ENCODE measurements around the gene IQSEC1. TPM values are rescaled to one million over a fixed set of nuclear protein-coding genes. Genes with fewer than 3 reads are reported as not detected.

IQSEC1 gene
- total RNA-seq, 1 donor from 2014 or later: 29.5 TPM

DNA sequence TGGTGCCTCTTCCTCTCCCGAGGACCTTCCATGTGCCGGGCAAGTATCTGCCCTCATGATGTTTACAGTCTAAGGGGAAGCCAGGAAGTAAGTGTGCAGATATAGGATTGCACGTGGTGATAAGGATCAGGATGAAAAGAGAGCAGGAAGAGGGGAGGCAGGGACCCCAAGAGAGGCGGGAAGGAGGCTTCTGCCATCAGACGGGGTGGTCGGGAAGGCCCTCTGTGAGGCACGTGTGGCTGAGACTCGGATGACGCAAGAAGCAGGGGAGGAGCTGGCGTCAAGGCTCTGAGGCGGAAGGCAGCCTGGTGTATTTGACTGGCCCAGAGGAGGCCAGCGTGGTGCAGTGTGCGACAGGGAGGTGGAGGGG, 762 bp upstream of the IQSEC1 start:
- H3K36me3 ChIP-seq (ENCODE audit: insufficient read depth, low read length): no peaks in the 10 kb centered on the region
- peaks cover 4% of the 10 kb centered on the region for H3K9me3 Mint-ChIP-seq (ENCODE audit: unreplicated experiment)
- H3K9ac ChIP-seq (ENCODE audit: low read length): no peak overlapping the region
- TF ChIP-seq, protein P1, sequence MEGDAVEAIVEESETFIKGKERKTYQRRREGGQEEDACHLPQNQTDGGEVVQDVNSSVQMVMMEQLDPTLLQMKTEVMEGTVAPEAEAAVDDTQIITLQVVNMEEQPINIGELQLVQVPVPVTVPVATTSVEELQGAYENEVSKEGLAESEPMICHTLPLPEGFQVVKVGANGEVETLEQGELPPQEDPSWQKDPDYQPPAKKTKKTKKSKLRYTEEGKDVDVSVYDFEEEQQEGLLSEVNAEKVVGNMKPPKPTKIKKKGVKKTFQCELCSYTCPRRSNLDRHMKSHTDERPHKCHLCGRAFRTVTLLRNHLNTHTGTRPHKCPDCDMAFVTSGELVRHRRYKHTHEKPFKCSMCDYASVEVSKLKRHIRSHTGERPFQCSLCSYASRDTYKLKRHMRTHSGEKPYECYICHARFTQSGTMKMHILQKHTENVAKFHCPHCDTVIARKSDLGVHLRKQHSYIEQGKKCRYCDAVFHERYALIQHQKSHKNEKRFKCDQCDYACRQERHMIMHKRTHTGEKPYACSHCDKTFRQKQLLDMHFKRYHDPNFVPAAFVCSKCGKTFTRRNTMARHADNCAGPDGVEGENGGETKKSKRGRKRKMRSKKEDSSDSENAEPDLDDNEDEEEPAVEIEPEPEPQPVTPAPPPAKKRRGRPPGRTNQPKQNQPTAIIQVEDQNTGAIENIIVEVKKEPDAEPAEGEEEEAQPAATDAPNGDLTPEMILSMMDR (IDR thresholded peaks at IDR 0.05; ENCODE audit: insufficient read depth, low read depth, low read length): no peak
- no peak for TF ChIP-seq EZH2 (IDR thresholded peaks at IDR 0.05; ENCODE audit: insufficient read depth, low read length)
- H3K4me2 ChIP-seq (ENCODE audit: low read length): peak overlapping the region; percentile 52
- H3K4me1 ChIP-seq (ENCODE audit: insufficient read depth, low read length): peaks cover 6% of the 10 kb centered on the region
- peaks cover 7% of the 10 kb centered on the region for H3K9me3 ChIP-seq (ENCODE audit: insufficient read depth, low read depth, low read length)
- H3K27ac ChIP-seq (ENCODE audit: low read depth, low read length): no peak overlapping the region
- no peak overlapping the region for H3K4me3 ChIP-seq (ENCODE audit: insufficient read depth, low read depth, low read length)
- H3K27me3 Mint-ChIP-seq (ENCODE audit: low read depth, unreplicated experiment): peaks cover 54% of the 10 kb centered on the region
- FAIRE-seq (no peak), DNase-seq (ENCODE audit: low read depth) (no peak)
- H3K36me3 Mint-ChIP-seq (ENCODE audit: low read depth, unreplicated experiment): peaks cover 3% of the 10 kb centered on the region
- peaks cover 14% of the 10 kb centered on the region for H3K4me1 Mint-ChIP-seq (ENCODE audit: low read depth, unreplicated experiment)
- H3K4me3 Mint-ChIP-seq (ENCODE audit: unreplicated experiment): no peak overlapping the region
- H2AFZ ChIP-seq (ENCODE audit: low read depth, low read length): no peak overlapping the region
- H3K79me2 ChIP-seq (ENCODE audit: insufficient read depth, low read length): no peaks in the 10 kb centered on the region
- H3K27ac Mint-ChIP-seq (ENCODE audit: unreplicated experiment): no peak overlapping the region
- H4K20me1 ChIP-seq (ENCODE audit: insufficient read depth, low read length): no peaks in the 10 kb centered on the region
- H3K27me3 ChIP-seq (ENCODE audit: insufficient read depth, low read length): peaks cover 48% of the 10 kb centered on the region

DNA sequence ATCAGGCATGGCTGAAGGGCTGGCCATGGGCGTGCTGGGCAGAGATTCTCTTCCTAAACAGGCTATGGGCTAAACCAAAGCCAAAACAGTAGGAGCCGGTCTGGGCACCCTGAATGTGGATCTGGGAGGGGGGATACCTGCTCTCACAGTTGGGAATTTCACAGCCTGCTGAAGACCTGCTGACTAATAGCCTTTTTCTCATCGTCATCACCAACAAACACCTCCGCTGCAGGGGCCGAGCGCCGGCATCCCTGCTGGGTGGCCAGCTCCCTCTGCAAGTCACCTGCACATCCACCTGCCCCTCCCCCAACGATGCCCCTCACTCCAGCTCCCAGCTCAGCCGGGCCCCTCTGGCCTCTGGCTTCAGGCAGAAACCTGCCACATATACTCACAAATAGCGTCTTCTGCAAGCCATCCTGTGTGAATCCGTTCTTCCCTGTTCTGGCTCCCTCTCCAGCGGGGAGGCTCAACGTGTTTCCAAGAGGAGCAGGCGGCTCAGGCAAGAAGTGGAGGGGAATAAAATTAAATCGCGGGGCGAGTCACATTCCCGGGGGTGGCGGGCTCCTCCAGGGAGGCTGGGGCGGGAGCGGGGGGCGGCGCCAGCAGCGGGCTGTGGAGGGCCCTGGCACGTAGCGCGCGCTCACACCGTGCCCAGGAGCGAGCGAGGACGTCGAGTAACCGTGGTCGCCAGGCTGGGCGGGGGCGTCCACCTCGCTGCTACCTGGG, 466 bp downstream of the IQSEC1 start:
- Mint-ChIP-seq H3K9me3 (ENCODE audit: unreplicated experiment) (peaks cover 4% of the 10 kb centered on the region), H3K27me3 (ENCODE audit: low read depth, unreplicated experiment) (peaks cover 49% of the 10 kb centered on the region), H3K4me3 (ENCODE audit: unreplicated experiment) (peak overlapping the region; percentile 77), H3K4me1 (ENCODE audit: low read depth, unreplicated experiment) (peaks cover 14% of the 10 kb centered on the region), H3K27ac (ENCODE audit: unreplicated experiment) (no peak overlapping the region), H3K36me3 (ENCODE audit: low read depth, unreplicated experiment) (peaks cover 3% of the 10 kb centered on the region)
- TF ChIP-seq EZH2 (IDR thresholded peaks at IDR 0.05; ENCODE audit: insufficient read depth, low read length): peak; percentile 60
- TF ChIP-seq, protein P1 (IDR thresholded peaks at IDR 0.05; ENCODE audit: insufficient read depth, low read depth, low read length): no peak
- Histone ChIP-seq H3K79me2 (ENCODE audit: insufficient read depth, low read length) (no peaks in the 10 kb centered on the region), H3K4me2 (ENCODE audit: low read length) (peak overlapping the region; percentile 52), H3K36me3 (ENCODE audit: insufficient read depth, low read length) (no peaks in the 10 kb centered on the region), H3K9ac (ENCODE audit: low read length) (no peak overlapping the region), H3K27ac (ENCODE audit: low read depth, low read length) (no peak overlapping the region), H3K27me3 (ENCODE audit: insufficient read depth, low read length) (peaks cover 42% of the 10 kb centered on the region), H3K9me3 (ENCODE audit: insufficient read depth, low read depth, low read length) (peaks cover 7% of the 10 kb centered on the region), H3K4me1 (ENCODE audit: insufficient read depth, low read length) (peaks cover 6% of the 10 kb centered on the region), H4K20me1 (ENCODE audit: insufficient read depth, low read length) (no peaks in the 10 kb centered on the region), H2AFZ (ENCODE audit: low read depth, low read length) (no peak overlapping the region), H3K4me3 (ENCODE audit: insufficient read depth, low read depth, low read length) (no peak overlapping the region)
- DNase-seq (ENCODE audit: low read depth) (no peak), FAIRE-seq (no peak)

DNA sequence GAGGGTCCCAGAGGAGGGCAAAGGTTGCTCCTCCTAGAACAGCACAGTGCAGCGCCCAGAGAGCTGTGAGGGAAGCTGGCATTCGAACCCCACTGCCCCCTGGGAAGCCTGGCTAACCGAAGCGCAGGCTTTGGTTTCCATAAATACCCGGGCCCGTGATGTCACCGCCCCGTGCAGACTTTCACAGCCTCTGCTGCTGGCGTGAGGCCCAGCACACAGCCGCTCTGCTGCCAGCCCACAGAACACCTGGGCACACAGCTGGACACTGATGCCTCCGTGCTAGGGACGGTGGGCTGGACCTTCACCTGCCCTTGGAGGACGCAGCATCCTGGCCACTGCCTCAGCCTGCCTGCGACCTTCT, 1.0 kb downstream of the IQSEC1 start:
- Histone ChIP-seq H3K79me2 (ENCODE audit: insufficient read depth, low read length) (no peaks in the 10 kb centered on the region), H3K9ac (ENCODE audit: low read length) (no peak overlapping the region), H3K27me3 (ENCODE audit: insufficient read depth, low read length) (peaks cover 37% of the 10 kb centered on the region), H3K36me3 (ENCODE audit: insufficient read depth, low read length) (no peaks in the 10 kb centered on the region), H2AFZ (ENCODE audit: low read depth, low read length) (no peak overlapping the region), H3K9me3 (ENCODE audit: insufficient read depth, low read depth, low read length) (peaks cover 7% of the 10 kb centered on the region), H3K4me2 (ENCODE audit: low read length) (peak overlapping the region; percentile 5), H3K4me3 (ENCODE audit: insufficient read depth, low read depth, low read length) (no peak overlapping the region), H3K27ac (ENCODE audit: low read depth, low read length) (no peak overlapping the region), H3K4me1 (ENCODE audit: insufficient read depth, low read length) (peaks cover 6% of the 10 kb centered on the region), H4K20me1 (ENCODE audit: insufficient read depth, low read length) (no peaks in the 10 kb centered on the region)
- H3K27ac Mint-ChIP-seq (ENCODE audit: unreplicated experiment): no peak overlapping the region
- H3K9me3 Mint-ChIP-seq (ENCODE audit: unreplicated experiment): peaks cover 4% of the 10 kb centered on the region
- peaks cover 44% of the 10 kb centered on the region for H3K27me3 Mint-ChIP-seq (ENCODE audit: low read depth, unreplicated experiment)
- H3K36me3 Mint-ChIP-seq (ENCODE audit: low read depth, unreplicated experiment): peaks cover 3% of the 10 kb centered on the region
- H3K4me1 Mint-ChIP-seq (ENCODE audit: low read depth, unreplicated experiment): peaks cover 10% of the 10 kb centered on the region
- FAIRE-seq: no peak
- no peak for DNase-seq (ENCODE audit: low read depth)
- no peak overlapping the region for H3K4me3 Mint-ChIP-seq (ENCODE audit: unreplicated experiment)
- no peak for TF ChIP-seq EZH2 (IDR thresholded peaks at IDR 0.05; ENCODE audit: insufficient read depth, low read length)
- TF ChIP-seq, protein P1 (IDR thresholded peaks at IDR 0.05; ENCODE audit: insufficient read depth, low read depth, low read length): no peak
